ENCODE data around the gene CCDC88B.

Gene CCDC88B, protein sequence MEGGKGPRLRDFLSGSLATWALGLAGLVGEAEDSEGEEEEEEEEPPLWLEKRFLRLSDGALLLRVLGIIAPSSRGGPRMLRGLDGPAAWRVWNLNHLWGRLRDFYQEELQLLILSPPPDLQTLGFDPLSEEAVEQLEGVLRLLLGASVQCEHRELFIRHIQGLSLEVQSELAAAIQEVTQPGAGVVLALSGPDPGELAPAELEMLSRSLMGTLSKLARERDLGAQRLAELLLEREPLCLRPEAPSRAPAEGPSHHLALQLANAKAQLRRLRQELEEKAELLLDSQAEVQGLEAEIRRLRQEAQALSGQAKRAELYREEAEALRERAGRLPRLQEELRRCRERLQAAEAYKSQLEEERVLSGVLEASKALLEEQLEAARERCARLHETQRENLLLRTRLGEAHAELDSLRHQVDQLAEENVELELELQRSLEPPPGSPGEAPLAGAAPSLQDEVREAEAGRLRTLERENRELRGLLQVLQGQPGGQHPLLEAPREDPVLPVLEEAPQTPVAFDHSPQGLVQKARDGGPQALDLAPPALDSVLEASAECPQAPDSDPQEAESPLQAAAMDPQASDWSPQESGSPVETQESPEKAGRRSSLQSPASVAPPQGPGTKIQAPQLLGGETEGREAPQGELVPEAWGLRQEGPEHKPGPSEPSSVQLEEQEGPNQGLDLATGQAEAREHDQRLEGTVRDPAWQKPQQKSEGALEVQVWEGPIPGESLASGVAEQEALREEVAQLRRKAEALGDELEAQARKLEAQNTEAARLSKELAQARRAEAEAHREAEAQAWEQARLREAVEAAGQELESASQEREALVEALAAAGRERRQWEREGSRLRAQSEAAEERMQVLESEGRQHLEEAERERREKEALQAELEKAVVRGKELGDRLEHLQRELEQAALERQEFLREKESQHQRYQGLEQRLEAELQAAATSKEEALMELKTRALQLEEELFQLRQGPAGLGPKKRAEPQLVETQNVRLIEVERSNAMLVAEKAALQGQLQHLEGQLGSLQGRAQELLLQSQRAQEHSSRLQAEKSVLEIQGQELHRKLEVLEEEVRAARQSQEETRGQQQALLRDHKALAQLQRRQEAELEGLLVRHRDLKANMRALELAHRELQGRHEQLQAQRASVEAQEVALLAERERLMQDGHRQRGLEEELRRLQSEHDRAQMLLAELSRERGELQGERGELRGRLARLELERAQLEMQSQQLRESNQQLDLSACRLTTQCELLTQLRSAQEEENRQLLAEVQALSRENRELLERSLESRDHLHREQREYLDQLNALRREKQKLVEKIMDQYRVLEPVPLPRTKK (N-terminal part only)

DNA sequence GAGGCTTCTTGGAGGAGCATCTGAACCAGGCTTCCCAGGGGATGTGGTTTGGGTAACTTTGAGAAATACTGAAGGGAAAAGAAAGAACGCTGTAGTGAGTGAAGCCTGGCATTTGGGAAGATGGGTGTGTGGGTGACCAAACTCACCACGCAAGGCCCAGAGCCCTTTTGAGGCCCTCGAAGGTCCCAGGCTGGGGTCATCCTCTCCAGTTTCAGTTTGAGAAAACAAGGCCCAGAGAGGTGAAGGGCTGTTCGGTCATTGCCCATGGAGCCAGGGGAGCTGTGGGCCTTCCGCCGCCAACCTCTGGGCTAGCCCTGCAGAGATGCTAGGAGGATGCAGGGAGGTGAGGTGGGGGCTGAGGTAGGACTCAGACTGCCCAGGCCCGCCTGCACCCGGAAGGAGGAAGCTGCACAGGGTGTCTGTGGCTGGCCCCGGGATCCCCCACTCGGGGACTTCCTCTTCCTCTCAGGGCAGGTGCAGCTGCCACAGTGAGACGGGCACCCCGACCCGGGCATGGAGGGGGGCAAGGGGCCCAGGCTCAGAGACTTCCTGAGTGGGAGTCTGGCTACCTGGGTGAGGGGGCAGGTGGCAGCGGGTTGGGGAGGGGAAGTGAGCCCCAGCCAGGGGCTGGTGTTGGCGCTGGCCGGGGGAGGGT, at the start of gene CCDC88B:
Gene CCDC88B, plus strand, starts transcription at position 451 of the 655 bp plus-strand sequence. Its CDS starts 63 bp downstream, at position 514.
- Mint-ChIP-seq H3K27me3 (ENCODE audit: low read depth) (no peaks in the 10 kb centered on the region), H3K4me3 (peak within 1 kb of the TSS; percentile 92), H3K27ac (peak within 1 kb of the TSS; percentile 94), H3K9me3 (no peaks in the 10 kb centered on the region), H3K36me3 (ENCODE audit: low read depth) (peaks cover 23% of the 10 kb centered on the region), H3K4me1 (ENCODE audit: low read depth) (peaks cover 31% of the 10 kb centered on the region)

GRCh38 chr11:64290352-64291261, 49.4 kb upstream of the CCDC88B start:
- Mint-ChIP-seq H3K4me3 (peak overlapping the region; percentile 57), H3K27me3 (ENCODE audit: low read depth) (peaks cover 42% of the 10 kb centered on the region)

DNA sequence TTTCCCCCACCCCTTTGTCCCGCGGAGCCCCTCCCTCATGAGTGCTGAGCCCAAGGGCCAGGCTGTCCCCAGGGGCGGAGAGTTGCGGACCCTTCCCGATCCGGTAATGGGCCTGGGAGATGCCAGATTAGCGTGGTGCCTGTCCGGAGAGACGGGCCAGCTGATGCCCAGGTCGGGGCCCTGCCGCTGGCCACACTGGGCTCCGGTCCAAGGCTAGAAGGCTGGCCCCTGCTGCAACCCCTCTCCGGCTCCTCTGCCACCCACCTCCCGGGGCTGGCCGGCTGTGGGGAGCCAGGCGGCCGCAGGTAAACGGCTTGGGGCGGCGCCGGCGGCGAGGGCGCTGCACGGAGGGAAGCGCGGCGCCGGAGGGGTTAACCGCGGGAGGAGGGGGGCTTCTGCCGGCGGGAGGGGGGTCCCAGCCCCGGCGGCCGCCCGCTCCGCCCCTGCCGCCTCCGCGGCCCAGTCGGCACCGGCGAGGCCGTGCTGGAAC, 48.7 kb upstream of the CCDC88B start, which contains the start of gene KCNK4:
Gene KCNK4, plus strand, starts transcription at position 41 of the 490 bp plus-strand sequence. CDS start 1,717 bp downstream, outside the sequence.
- Mint-ChIP-seq H3K4me3 (peak within 1 kb of the TSS; percentile 57), H3K27me3 (ENCODE audit: low read depth) (peaks cover 49% of the 10 kb centered on the region), H3K27ac (no peak within 1 kb of the TSS)

More at GRCh38 chr11:64290352-64291261, 49.4 kb upstream of the CCDC88B start:
- Mint-ChIP-seq H3K36me3 (ENCODE audit: low read depth) (peaks cover 8% of the 10 kb centered on the region), H3K4me1 (ENCODE audit: low read depth) (peaks cover 10% of the 10 kb centered on the region), H3K9me3 (no peaks in the 10 kb centered on the region), H3K27ac (no peak overlapping the region)

DNA sequence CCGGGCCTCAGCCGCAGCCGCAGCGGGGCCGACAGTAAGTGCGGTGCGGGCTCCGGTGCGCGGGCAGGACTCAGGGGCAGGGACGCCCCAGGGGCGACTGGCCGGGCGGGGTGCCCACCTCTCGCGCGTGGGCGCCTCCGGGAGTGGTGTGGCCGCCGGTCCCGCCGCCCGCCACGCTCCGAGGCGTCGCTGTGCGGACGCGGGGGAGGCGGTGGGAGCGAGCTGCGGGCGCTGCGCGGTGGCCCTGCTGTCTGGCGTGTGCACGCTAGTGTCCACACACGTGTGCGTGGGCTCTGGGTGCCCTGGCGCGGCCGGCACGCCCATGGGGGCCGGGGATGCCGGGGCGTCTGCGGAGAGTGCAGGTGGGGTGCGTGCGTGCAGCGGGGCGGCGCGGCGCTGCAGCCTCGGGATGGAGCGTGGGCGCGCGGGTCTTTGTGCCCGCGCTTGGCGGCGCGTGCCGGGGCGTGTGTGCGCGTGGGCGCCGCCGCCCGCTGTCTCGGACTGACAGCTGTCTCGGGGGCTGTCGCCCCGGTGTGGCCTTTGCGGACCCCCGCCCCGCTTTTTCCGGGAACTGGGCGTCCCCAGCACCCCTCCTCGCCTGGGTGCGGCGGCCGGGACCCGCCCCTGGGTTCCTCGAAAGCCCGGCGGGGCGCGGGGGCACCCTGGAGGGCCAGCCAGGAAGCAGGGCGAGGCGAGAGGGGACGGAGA, 48.1 kb upstream of the CCDC88B start:
- H3K36me3 Mint-ChIP-seq (ENCODE audit: low read depth), result peaks cover 8% of the 10 kb centered on the region
- no peak overlapping the region for H3K27ac Mint-ChIP-seq
- H3K4me3 Mint-ChIP-seq, result no peak overlapping the region
- H3K27me3 Mint-ChIP-seq (ENCODE audit: low read depth), result peaks cover 55% of the 10 kb centered on the region
- H3K4me1 Mint-ChIP-seq (ENCODE audit: low read depth), result peaks cover 3% of the 10 kb centered on the region
- no peaks in the 10 kb centered on the region for H3K9me3 Mint-ChIP-seq

More for the DNA sequence above, 48.7 kb upstream of the CCDC88B start, which contains the start of gene KCNK4:
- H3K9me3 Mint-ChIP-seq, result no peaks in the 10 kb centered on the region
- H3K4me1 Mint-ChIP-seq (ENCODE audit: low read depth), result peaks cover 9% of the 10 kb centered on the region
- H3K36me3 Mint-ChIP-seq (ENCODE audit: low read depth), result peaks cover 8% of the 10 kb centered on the region

- H3K9me3 Mint-ChIP-seq, result no peaks in the 10 kb centered on the region
- peaks cover 3% of the 10 kb centered on the region for H3K4me1 Mint-ChIP-seq (ENCODE audit: low read depth)
- H3K27me3 Mint-ChIP-seq (ENCODE audit: low read depth), result peaks cover 63% of the 10 kb centered on the region
- H3K4me3 Mint-ChIP-seq, result peak overlapping the region; percentile 60
- no peak overlapping the region for H3K27ac Mint-ChIP-seq
- H3K36me3 Mint-ChIP-seq (ENCODE audit: low read depth), result peaks cover 8% of the 10 kb centered on the region
Measured at GRCh38 chr11:64292460-64293254, 47.3 kb upstream of the CCDC88B start.

DNA sequence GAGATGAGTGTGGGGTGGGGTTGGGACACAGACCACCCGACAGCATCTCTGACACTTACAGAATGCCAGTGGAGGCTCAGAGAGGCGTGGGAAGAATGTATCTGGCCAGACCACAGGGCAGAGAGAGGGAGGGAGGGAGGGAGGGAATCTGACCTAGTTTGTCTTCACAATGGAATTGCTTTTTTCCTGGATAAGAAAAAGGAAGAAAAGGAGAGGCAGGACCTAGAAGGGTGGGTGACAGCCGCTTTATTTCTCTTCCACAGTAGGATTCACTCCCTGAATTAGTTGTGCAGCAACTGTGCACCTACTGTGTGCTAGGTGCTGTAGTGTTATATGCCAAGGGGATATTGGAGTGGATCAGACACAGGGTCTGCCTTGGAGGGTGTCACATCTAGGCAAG, 45.2 kb upstream of the CCDC88B start:
- H3K27me3 Mint-ChIP-seq (ENCODE audit: low read depth), result peaks cover 84% of the 10 kb centered on the region
- no peak overlapping the region for H3K4me3 Mint-ChIP-seq
- no peaks in the 10 kb centered on the region for H3K9me3 Mint-ChIP-seq
- no peak overlapping the region for H3K27ac Mint-ChIP-seq
- peaks cover 6% of the 10 kb centered on the region for H3K4me1 Mint-ChIP-seq (ENCODE audit: low read depth)
- peaks cover 3% of the 10 kb centered on the region for H3K36me3 Mint-ChIP-seq (ENCODE audit: low read depth)

- peaks cover 11% of the 10 kb centered on the region for H3K4me1 Mint-ChIP-seq (ENCODE audit: low read depth)
- H3K27me3 Mint-ChIP-seq (ENCODE audit: low read depth), result peaks cover 86% of the 10 kb centered on the region
- H3K27ac Mint-ChIP-seq, result no peak overlapping the region
- no peaks in the 10 kb centered on the region for H3K9me3 Mint-ChIP-seq
- H3K4me3 Mint-ChIP-seq, result no peak overlapping the region
- peaks cover 2% of the 10 kb centered on the region for H3K36me3 Mint-ChIP-seq (ENCODE audit: low read depth)
Measured at GRCh38 chr11:64295760-64296159, 44.2 kb upstream of the CCDC88B start.

DNA sequence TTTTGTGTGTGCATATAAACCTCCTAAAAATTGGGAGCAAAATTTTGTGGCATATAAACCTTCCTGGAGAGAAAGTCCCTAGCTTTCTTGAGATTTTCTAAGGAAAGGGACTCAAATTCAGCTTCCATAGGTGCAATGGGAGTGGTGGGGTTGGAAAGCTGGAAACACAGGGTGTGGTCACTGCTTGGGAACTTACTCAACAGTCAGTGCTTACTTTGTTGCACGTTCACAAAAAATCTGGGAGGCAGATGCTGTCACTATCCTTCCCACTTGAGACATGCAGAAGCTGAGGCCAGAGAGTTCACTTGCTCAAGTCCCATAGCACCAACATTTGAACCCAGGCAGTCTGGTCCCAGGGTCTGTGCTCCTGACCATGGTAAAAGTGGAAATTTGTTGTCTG, 43.8 kb upstream of the CCDC88B start:
- H3K36me3 Mint-ChIP-seq (ENCODE audit: low read depth), result no peaks in the 10 kb centered on the region
- H3K4me3 Mint-ChIP-seq, result no peak overlapping the region
- H3K9me3 Mint-ChIP-seq, result no peaks in the 10 kb centered on the region
- no peak overlapping the region for H3K27ac Mint-ChIP-seq
- peaks cover 87% of the 10 kb centered on the region for H3K27me3 Mint-ChIP-seq (ENCODE audit: low read depth)
- H3K4me1 Mint-ChIP-seq (ENCODE audit: low read depth), result peaks cover 11% of the 10 kb centered on the region

DNA sequence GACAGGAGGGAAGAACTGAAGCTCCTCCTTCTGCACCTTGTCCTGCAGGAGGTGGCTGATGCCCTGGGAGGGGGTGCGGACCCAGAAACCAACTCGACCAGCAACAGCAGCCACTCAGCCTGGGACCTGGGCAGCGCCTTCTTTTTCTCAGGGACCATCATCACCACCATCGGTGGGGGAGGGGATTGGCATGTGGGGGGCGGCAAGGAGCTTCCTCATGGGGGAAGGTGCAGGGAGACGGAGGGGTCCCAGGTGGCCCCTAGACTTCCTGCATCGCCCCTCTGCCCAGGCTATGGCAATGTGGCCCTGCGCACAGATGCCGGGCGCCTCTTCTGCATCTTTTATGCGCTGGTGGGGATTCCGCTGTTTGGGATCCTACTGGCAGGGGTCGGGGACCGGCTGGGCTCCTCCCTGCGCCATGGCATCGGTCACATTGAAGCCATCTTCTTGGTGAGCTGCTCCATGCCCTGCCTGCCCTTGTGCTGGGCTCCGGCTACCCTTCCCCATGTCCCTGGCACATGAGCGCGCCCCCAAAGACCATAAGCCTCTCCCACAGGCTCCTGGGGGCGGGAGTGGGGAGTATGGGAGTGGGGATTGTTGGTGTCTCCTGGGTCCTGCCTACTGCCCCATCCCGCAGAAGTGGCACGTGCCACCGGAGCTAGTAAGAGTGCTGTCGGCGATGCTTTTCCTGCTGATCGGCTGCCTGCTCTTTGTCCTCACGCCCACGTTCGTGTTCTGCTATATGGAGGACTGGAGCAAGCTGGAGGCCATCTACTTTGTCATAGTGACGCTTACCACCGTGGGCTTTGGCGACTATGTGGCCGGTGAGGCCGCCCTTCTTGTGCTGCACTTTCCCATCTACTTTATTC, 42.9 kb upstream of the CCDC88B start:
- Mint-ChIP-seq H3K27ac (no peak overlapping the region), H3K4me1 (ENCODE audit: low read depth) (peaks cover 11% of the 10 kb centered on the region)

GRCh38 chr11:64297699-64298358, 42.2 kb upstream of the CCDC88B start:
- no peak overlapping the region for H3K4me3 Mint-ChIP-seq
- no peak overlapping the region for H3K27ac Mint-ChIP-seq
- no peaks in the 10 kb centered on the region for H3K9me3 Mint-ChIP-seq
- peaks cover 81% of the 10 kb centered on the region for H3K27me3 Mint-ChIP-seq (ENCODE audit: low read depth)
- no peaks in the 10 kb centered on the region for H3K36me3 Mint-ChIP-seq (ENCODE audit: low read depth)
- H3K4me1 Mint-ChIP-seq (ENCODE audit: low read depth), result peaks cover 11% of the 10 kb centered on the region

More for the DNA sequence above, 42.9 kb upstream of the CCDC88B start:
- H3K4me3 Mint-ChIP-seq, result no peak overlapping the region
- H3K9me3 Mint-ChIP-seq, result no peaks in the 10 kb centered on the region
- peaks cover 87% of the 10 kb centered on the region for H3K27me3 Mint-ChIP-seq (ENCODE audit: low read depth)
- H3K36me3 Mint-ChIP-seq (ENCODE audit: low read depth), result no peaks in the 10 kb centered on the region

Measured in T-helper 1 cell treated with Interleukin-12 subunit alpha and Interleukin-12 subunit beta and Interleukin-4 antibody, amounts not matched to agents 30 μg/mL and 1 μg/mL, for 36 hours (primary cell).